Endodermal cell (in vitro differentiated cells): Measurements from ENCODE around the gene TTC7B. TPM values are rescaled to one million over a fixed set of nuclear protein-coding genes. Genes with fewer than 3 reads are reported as not detected.
A peak's percentile ranks its signal among the peaks of the same experiment; 100 is the strongest.

Source experiments
- DNase-seq: peaks from one replicate; pipeline ENCODE4 v3.0.0-alpha.2; 2017
- H3K27ac ChIP-seq: 2 replicates; pipeline ENCODE4 v1.5.1; 2013; ENCODE audit warnings: mild to moderate bottlenecking, low read depth, low read length, moderate library complexity
- H3K27me3 ChIP-seq: 2 replicates; pipeline ENCODE4 v1.6.1; 2013; ENCODE audit warnings: mild to moderate bottlenecking, low read length, moderate library complexity; ENCODE audit not compliant: insufficient read depth, control insufficient read depth, poor library complexity, severe bottlenecking
- H3K36me3 ChIP-seq: 2 replicates; pipeline ENCODE4 v1.7.0; 2013; ENCODE audit warnings: mild to moderate bottlenecking, low read length, moderate library complexity; ENCODE audit not compliant: control insufficient read depth, insufficient read depth
- H3K4me1 ChIP-seq: one replicate; pipeline ENCODE4 v1.7.0; 2013; ENCODE audit warnings: low read length; ENCODE audit not compliant: control insufficient read depth, insufficient read depth
- H3K4me3 ChIP-seq: 2 replicates; pipeline ENCODE4 v1.5.1; 2013; ENCODE audit warnings: mild to moderate bottlenecking, low read length, moderate library complexity
- H3K9ac ChIP-seq: 2 replicates; pipeline ENCODE4 v1.6.1; 2013; ENCODE audit warnings: mild to moderate bottlenecking, low read length, moderate library complexity; ENCODE audit not compliant: poor library complexity, severe bottlenecking; ENCODE audit errors: extremely low read depth
- H3K9me3 ChIP-seq: 2 replicates; pipeline ENCODE4 v1.6.1; 2013; ENCODE audit warnings: mild to moderate bottlenecking, low read length, moderate library complexity; ENCODE audit not compliant: control insufficient read depth
- H3K27ac Mint-ChIP-seq: 2 replicates; pipeline ENCODE4 v1.8.0; 2020; ENCODE audit warnings: mixed read lengths
- H3K27me3 Mint-ChIP-seq: 2 replicates; pipeline ENCODE4 v1.8.0; 2021; ENCODE audit warnings: mild to moderate bottlenecking, mixed read lengths; ENCODE audit not compliant: insufficient read depth
- H3K36me3 Mint-ChIP-seq: 2 replicates; pipeline ENCODE4 v1.8.0; 2020; ENCODE audit warnings: low read depth, mixed read lengths
- H3K4me1 Mint-ChIP-seq: 2 replicates; pipeline ENCODE4 v1.8.0; 2020; ENCODE audit warnings: mixed read lengths
- H3K4me3 Mint-ChIP-seq: 2 replicates; pipeline ENCODE4 v1.8.0; 2020; ENCODE audit warnings: mild to moderate bottlenecking, moderate library complexity, mixed read lengths
- H3K9me3 Mint-ChIP-seq: 2 replicates; pipeline ENCODE4 v1.8.0; 2020; ENCODE audit warnings: mild to moderate bottlenecking, mixed read lengths
- WGBS, 2 experiments: methylation state at CpG; one replicate each; pipeline versions ENCODE4 v1.1.5 to v1.1.7; 2013; ENCODE audit warnings: missing lambda C conversion rate in 2 of 2, mixed read lengths in 1 of 2; ENCODE audit not compliant: insufficient coverage in 1 of 2, insufficient read length in 1 of 2; 5-methylcytosine and 5-hydroxymethylcytosine counted together
- total RNA-seq, 2 donors: library from RNA; stranded (reverse); fragmentation: NEBNext Ultra II Directional in 1 of 2; extraction: Animal tissue kit (Norgen Biotek cat#: 25700) in 1 of 2; gene quantifications; 2 replicates in 1 of 2; 3 replicates in 1 of 2; pipeline ENCODE4 v1.2.1, GENCODE V29; 2021
- TF ChIP-seq, protein P1 (sequence below): fragments of 200-600 bp; sonication (generic); conservative IDR thresholded peaks from 2 replicates; pipeline ENCODE4 v1.5.0; 2021; ENCODE audit warnings: antibody characterized with exemption, mild to moderate bottlenecking

TTC7B gene
- total RNA-seq, 2 donors from 2014 or later: 51.3 to 62.6 TPM

DNA sequence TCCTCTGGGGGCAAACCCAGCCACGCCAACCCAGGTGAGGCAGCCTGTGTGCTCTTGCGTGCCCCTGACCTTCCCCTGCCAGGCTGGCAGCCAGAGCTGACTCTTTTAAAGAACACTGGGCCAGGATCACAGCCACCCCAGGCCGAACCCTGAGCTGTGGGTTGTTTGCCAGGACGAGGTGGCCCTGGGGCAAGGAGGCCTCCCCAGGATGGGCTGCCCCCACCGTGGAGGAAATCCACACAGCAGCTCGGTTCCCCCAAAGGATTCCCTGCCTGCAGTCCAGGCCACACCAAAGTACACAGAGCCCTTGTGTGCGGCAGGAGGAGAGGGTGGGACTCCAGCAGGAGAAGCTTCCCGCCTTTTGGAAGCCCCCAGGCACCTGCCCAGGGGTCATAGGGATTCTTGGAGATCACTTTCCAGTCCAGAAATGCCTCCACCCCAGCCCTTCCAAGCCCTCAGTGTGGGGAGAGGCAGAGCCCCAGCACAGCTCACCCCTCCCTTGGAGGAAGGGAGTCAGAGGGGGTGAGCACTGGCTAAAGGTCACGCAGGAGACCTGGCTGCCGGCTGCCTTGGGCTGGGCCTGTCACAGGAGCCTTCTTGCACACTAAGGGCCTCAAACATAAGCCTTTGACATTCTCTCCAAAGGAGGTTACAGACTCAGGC is 303.8 kb downstream of the TTC7B start:
- Mint-ChIP-seq H3K4me3 (no peak overlapping the region), H3K36me3 (no peaks in the 10 kb centered on the region), H3K27me3 (peaks cover 3% of the 10 kb centered on the region), H3K4me1 (peaks cover 18% of the 10 kb centered on the region), H3K27ac (no peak overlapping the region), H3K9me3 (no peaks in the 10 kb centered on the region)
- Histone ChIP-seq H3K9me3 (no peaks in the 10 kb centered on the region), H3K4me1 (no peaks in the 10 kb centered on the region), H3K9ac (no peak overlapping the region), H3K27ac (peak overlapping the region; percentile 82), H3K36me3 (no peaks in the 10 kb centered on the region), H3K27me3 (no peaks in the 10 kb centered on the region), H3K4me3 (no peak overlapping the region)
- TF ChIP-seq, protein P1, sequence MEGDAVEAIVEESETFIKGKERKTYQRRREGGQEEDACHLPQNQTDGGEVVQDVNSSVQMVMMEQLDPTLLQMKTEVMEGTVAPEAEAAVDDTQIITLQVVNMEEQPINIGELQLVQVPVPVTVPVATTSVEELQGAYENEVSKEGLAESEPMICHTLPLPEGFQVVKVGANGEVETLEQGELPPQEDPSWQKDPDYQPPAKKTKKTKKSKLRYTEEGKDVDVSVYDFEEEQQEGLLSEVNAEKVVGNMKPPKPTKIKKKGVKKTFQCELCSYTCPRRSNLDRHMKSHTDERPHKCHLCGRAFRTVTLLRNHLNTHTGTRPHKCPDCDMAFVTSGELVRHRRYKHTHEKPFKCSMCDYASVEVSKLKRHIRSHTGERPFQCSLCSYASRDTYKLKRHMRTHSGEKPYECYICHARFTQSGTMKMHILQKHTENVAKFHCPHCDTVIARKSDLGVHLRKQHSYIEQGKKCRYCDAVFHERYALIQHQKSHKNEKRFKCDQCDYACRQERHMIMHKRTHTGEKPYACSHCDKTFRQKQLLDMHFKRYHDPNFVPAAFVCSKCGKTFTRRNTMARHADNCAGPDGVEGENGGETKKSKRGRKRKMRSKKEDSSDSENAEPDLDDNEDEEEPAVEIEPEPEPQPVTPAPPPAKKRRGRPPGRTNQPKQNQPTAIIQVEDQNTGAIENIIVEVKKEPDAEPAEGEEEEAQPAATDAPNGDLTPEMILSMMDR: no peak
- DNase-seq: no peak
- WGBS, 2 experiments: 88 to 90% methylated on average over 4 to 10 of the region's 10 CpGs

DNA sequence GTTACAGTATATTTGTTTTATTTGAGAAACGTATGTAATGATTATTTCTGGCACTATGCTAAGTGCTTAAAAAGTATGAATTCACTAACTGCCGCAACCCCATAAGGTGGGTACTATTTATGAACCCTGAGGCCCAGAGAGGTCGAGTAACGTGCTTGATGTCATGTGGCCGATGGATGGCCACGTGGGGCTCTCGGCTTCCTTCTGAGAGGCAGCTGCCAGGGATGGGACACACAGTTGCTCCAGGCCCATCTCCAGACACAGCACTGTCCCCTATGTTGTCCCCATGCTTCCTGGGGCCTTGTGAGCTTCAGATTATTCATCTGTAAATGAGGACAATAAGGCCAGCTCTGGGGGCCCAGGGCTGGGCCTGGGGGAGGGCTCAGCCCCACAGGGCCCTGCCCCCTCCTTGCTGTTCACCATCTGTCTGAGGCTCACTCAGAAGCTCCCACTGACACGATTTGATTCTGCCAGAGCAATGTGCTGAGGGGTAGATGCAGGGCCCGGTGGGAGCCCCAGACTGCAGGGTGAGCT is 304.4 kb downstream of the TTC7B start:
- Histone ChIP-seq H3K9me3 (no peaks in the 10 kb centered on the region), H3K27me3 (no peaks in the 10 kb centered on the region), H3K4me3 (no peak overlapping the region), H3K4me1 (no peaks in the 10 kb centered on the region), H3K27ac (no peak overlapping the region), H3K36me3 (no peaks in the 10 kb centered on the region), H3K9ac (no peak overlapping the region)
- 82 to 87% methylated on average over 5 to 9 of the region's 9 CpGs for WGBS, 2 experiments
- no peak for DNase-seq
- Mint-ChIP-seq H3K27me3 (peaks cover 5% of the 10 kb centered on the region), H3K4me1 (peaks cover 14% of the 10 kb centered on the region), H3K27ac (no peak overlapping the region), H3K4me3 (no peak overlapping the region), H3K36me3 (no peaks in the 10 kb centered on the region), H3K9me3 (no peaks in the 10 kb centered on the region)
- TF ChIP-seq, protein P1: no peak

DNA sequence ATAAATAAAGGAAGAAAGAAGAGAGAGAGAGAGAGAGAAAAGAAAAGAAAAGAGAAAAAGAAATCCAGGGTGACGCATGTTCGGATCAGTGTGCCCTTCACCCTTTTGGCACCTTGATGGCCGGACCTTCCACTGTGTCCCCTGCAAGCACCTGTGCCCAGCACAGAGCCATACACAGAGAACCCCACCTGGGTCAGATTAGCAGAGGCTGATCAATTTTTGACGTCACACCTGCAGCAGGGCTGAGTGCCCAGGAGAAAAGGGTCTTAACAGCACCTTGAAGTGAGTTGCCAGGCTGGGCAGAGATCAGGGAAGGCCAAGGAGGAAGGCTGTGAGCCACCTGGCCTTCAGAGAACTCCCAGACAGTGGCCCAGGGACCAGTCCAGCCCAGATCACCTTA is 305.0 kb downstream of the TTC7B start:
- H3K36me3 Mint-ChIP-seq: no peaks in the 10 kb centered on the region
- DNase-seq: no peak
- H3K4me3 Mint-ChIP-seq: no peak overlapping the region
- no peaks in the 10 kb centered on the region for H3K9me3 ChIP-seq
- H3K9ac ChIP-seq: no peak overlapping the region
- 91 to 95% methylated on average over 2 to 4 of the region's 4 CpGs for WGBS, 2 experiments
- TF ChIP-seq, protein P1: no peak
- H3K27me3 ChIP-seq: no peaks in the 10 kb centered on the region
- H3K4me1 Mint-ChIP-seq: peaks cover 14% of the 10 kb centered on the region
- H3K27ac ChIP-seq: no peak overlapping the region
- no peak overlapping the region for H3K4me3 ChIP-seq
- no peaks in the 10 kb centered on the region for H3K9me3 Mint-ChIP-seq
- no peaks in the 10 kb centered on the region for H3K36me3 ChIP-seq
- H3K4me1 ChIP-seq: no peaks in the 10 kb centered on the region
- peaks cover 5% of the 10 kb centered on the region for H3K27me3 Mint-ChIP-seq
- H3K27ac Mint-ChIP-seq: no peak overlapping the region
